NCI-H524 treated with DMSO at 0.1 percent for 48 hours (cell line): ENCODE data around the gene SSBP3.

Experiments
- DNase-seq: peaks from one replicate; lab custom pipeline; 2025; lab: John Stamatoyannopoulos, UW

SSBP3 gene

GRCh38 chr1:54409156-54410142 lies 3.3 kb upstream of the SSBP3 start:
- DNase-seq, result no peak

DNA sequence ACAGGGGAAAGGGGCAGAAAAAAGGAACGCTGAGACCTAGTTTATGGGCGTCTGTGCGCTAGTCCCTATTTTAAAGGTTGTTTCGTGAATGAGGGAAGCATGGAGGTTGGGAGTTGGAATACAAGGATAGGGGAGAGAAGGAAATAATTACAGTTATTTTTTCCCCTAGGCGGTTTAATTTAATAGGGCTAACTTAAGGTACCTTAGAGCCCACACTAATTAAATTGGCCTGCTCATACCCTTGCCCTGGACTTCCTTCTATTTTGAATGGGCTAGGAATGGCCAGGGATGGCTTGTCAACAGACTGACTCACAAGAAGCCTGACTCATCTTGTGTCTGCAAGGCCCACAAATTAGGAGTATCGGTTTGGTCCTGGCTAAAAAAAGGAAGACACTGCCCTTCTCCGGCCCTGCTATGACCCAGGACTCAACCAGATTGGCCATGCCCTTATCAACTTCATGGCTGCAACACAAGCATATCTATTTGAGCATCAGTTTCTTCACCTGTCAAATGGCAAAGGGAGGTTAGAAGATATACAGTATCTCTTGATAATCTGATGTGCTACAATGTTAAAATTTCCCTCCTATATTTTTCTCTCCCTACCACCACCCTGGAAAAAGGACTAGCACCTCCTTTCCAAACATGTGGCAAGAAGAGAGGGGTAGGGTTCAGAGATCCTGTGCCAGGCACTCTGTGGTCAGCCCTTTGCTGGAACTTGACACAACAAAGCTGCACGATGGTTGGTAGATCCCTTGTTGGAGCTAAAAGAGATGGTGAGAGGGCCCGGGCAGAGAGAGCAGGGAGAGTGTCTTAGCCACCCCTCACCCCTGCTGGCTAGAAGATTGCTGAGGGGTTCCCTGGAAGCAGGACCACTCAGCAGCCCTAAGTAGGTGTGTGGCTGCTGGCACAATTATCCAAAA lies 2.2 kb upstream of the SSBP3 start:
- no peak for DNase-seq

GRCh38 chr1:54407404-54408146 lies 1.4 kb upstream of the SSBP3 start:
- DNase-seq, result peak; percentile 82

GRCh38 chr1:54407154-54407403 lies 885 bp upstream of the SSBP3 start:
- DNase-seq, result no peak

GRCh38 chr1:54405898-54406293 lies 298 bp downstream of the SSBP3 start:
- DNase-seq, result no peak

GRCh38 chr1:54404939-54405897 lies 976 bp downstream of the SSBP3 start:
- DNase-seq, result no peak

DNA sequence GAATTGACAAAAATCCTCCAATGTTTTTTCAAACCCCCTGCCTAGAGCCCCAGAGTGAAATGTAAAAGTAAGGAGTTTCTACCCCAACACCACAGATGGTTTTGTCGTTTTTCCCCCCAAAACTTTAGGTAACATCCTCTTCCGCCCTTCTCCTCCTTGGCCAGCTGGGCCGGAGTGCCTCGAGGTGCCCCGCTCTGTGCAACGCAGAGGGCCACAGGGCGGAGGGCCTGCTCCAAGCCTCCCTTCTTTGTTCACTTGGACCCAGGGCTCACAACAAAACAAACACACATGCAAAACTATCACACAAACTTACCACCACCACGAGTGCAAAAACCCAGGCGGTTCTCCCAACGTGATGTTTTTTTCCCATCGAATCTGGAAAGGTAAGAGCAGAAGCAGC lies 1.9 kb downstream of the SSBP3 start:
- no peak for DNase-seq

DNA sequence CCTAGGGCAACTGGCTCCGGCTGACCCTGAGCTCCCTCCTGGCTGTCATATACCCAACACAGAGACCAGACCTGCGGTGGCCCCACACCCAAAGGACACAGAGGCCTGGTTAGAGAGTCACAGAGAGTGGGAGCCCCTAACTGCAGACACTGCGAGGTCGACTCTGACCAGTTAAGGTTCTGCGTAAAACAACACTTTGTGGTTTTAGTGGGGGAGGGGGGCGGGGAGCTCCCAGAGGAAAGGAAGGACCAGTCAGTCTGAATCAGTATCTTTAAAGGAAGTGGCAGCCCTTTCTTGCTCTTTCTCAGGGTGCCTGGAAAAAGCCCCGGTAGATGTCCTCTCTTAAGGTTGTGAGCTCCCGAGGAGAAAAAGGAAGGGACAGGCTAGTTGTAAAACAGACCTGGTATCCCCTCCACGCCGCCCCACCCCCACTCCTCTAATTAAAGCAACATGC lies 2.4 kb downstream of the SSBP3 start:
- DNase-seq, result no peak

GRCh38 chr1:54403405-54403804 lies 2.8 kb downstream of the SSBP3 start:
- DNase-seq, result no peak

DNA sequence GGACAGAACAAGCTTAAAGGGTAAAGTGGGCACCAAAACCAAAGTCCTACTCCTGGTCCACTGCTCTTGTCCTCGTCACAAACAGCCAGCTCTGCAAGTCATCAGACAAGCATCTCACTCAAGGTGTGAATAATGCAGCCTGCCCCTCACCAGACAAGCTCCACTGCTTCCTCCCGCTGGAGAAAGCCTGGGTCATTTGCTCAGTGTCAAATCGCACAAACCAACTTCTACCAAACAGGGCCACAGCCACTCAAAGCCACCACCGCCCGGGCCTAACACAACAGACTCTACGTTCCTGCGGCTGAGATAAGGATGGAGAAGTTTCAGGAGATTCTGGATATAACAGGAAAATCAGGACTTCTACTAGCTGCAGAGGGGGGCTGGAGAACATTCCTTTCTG lies 3.3 kb downstream of the SSBP3 start:
- DNase-seq, result no peak

DNA sequence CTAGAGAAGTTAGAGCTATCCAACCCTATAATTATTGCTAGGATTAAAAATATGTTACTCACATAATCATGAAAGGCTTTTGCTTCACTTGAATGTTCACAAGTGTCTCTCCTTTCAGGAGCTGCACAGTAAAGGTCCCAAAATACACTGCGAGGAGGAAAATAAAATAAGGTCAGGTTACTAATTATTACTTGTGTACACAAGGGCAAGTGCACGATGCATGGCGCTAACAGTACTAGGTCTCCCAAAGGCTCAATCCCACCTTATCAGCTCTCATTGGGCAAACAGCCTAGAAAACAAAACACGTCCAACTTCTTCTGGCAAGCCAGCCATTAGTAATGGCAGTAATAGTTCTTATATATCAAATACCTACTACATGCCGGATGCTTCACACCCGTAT lies 4.4 kb downstream of the SSBP3 start:
- no peak for DNase-seq

- DNase-seq, result no peak
Measured at GRCh38 chr1:54400329-54400728, 5.9 kb downstream of the SSBP3 start.

GRCh38 chr1:54399765-54400164 lies 6.4 kb downstream of the SSBP3 start:
- DNase-seq, result no peak

DNA sequence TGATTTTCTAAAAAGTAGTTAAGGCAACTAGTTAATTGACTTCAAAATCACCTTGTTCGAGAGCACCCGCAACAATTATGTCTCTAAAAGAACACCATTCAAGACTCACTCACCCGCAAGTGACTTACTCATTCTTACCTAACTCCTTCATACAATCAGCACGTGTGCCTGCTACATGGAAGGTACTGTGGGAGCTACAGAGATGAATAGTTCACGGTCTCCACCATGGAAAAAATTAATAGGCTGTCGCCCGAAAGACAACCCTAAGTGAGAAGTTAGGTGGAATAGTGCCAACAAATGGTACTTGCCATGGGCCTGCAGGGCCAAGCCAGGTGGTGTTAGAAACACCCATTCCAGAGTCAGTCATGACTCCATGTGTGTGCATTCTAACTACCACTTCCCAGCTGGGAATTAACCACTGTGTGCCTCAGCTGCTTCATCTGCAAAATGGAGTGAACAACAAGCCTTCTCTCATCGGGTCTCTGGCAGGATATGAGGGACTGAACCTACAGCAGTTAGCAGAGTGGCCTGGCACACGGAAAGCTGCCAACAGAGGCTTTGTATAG lies 7.1 kb downstream of the SSBP3 start:
- no peak for DNase-seq

DNA sequence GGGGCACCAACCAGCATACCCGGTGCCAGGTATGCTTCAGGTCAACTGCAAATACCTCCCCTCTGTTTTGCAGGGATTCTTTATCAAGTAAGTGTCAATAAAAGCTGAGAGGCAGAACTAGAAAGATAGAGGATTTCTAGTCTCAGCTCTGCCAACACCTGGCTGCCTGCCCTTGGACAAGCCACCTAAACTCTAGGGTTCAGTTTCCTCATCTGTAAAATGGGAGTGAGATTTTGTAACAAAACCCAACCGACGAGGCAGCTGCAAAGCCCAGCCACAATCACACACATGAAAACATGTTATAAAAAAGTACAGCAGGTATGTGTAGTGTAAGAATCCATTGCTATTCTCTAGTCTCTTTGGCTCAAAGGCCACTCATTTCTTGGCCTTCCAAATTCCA lies 8.2 kb downstream of the SSBP3 start:
- no peak for DNase-seq

DNA sequence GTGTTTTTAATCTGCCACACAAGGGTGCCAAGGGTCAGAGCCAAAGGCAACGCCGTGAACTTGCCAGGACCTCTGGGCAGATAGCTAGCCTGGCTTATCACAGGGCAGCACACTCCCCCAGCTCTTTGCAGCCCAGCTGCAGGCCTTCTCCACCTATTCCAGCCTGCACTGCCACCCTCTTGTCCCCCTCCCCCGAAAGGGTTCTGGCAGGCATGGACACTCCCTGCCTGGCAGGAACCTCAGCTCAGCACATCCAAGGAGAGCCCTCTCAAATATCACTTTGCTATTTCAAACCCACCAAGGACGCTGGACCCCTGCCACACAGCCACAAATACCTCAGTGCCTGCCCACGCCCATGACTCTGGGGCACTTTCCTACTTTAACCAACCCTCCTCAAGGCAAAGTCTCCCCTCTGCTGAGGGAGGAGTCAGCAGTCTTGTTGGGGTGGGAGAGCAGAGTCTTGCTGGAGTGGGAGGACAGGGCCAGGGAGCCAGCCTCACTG lies 9.1 kb downstream of the SSBP3 start:
- DNase-seq, result no peak

DNA sequence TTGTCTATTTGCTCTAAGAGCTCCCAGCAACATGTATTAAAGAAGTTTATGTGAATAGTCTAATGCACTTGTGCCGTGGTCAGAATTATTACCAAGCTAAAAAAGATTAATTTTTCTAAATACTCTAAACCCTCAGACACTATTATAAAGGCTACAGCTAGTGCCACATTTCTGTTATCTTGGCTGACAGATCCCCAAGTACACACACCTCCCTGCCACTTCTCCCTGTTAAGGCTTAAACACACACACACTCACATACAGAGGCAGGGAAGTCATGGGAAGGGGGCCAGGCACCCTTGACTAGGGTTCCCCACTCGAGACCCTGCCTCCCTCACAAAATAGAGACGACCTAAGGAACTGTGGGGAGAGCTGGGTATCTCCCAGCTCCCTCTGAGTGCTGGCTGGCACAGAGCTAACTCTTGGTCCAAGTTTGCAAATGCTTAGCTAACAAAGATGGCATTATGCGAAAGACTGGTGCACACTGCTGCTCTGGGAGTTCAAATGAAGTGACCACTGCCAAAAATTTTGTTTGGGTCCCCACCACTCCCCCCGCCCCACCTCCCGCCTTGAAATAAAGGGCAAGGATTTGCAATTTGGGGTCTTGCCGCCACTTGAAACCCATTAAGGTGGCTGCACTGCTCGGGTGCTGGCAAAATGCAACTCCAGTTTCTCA lies 9.8 kb downstream of the SSBP3 start:
- DNase-seq, result no peak

- DNase-seq, result no peak
Measured at GRCh38 chr1:54395281-54395934, 10.8 kb downstream of the SSBP3 start.

DNA sequence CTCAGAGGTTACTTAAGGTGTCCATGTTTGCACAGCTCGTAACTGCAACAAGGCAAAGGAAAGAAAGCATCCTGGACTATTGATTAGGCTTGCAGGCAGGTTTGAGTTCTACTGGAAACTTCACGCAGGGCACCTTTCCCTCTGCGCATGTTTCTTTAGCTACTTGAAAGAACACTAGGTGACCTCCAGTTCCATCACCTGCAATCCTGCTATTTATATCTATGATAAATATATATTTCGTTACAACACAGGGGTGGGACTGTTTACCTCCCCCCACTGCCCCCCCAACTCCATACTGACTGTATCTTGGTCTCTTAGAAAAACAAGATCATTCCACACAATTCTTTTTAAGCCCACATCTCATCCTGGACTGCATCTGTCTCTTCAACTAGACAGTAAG lies 12.1 kb downstream of the SSBP3 start:
- DNase-seq, result no peak

- no peak for DNase-seq
Measured at GRCh38 chr1:54392401-54392800, 13.8 kb downstream of the SSBP3 start.
